Endothelial cell of umbilical vein (primary cell): ENCODE measurements around the gene LHPP. TPM values are rescaled to one million over a fixed set of nuclear protein-coding genes. Genes with fewer than 3 reads are reported as not detected.

Experiments
- BruUV-seq: library from RNA; stranded (reverse); fragments of 400-500 nt; replicated peaks from 2 replicates; lab custom pipeline; 2021; lab: Mats Ljungman, UMichigan
- CTCF ChIA-PET: fragments of 300-600, 350-600 bp; sonication (Branson Sonifier 250); formaldehyde crosslinking; loops from one replicate; lab custom pipeline; 2021; ENCODE audit warnings: antibody characterized with exemption, inconsistent platforms; lab: Charles Lee
- POLR2A ChIA-PET: fragments of 300-600, 350-600 bp; sonication (Branson Sonifier 250); formaldehyde crosslinking; loops from one replicate; lab custom pipeline; 2021; ENCODE audit warnings: antibody characterized with exemption, inconsistent platforms; lab: Charles Lee
- DNase-seq: peaks from one replicate; pipeline ENCODE4 v3.0.0-alpha.2; 2011; ENCODE audit warnings: low read depth, low spot score
- FAIRE-seq: peaks from 2 replicates; lab custom pipeline; 2011; peaks lifted over from hg19 to GRCh38; lab: Jason Lieb, UNC
- H2AFZ ChIP-seq: 2 replicates; pipeline ENCODE4 v1.6.0; 2012; ENCODE audit warnings: low read depth, low read length, control low read depth, inconsistent platforms
- H3K27ac ChIP-seq: 2 replicates; pipeline ENCODE4 v1.5.1; 2011; ENCODE audit warnings: low read depth, mild to moderate bottlenecking, control low read depth, low read length, moderate library complexity; ENCODE audit not compliant: insufficient read depth
- H3K27me3 ChIP-seq, 2 experiments: 2 replicates each; pipeline versions ENCODE4 v1.6.0 to v1.6.1; 2011; ENCODE audit warnings: low read length in 2 of 2, mixed read lengths in 1 of 2; ENCODE audit not compliant: control insufficient read depth in 2 of 2, insufficient read depth in 2 of 2
- H3K36me3 ChIP-seq, 2 experiments: 2 replicates in 1 of 2; 3 replicates in 1 of 2; pipeline ENCODE4 v1.5.1; 2011; ENCODE audit warnings: low read length in 2 of 2, mild to moderate bottlenecking in 1 of 2, moderate library complexity in 1 of 2; ENCODE audit not compliant: control insufficient read depth in 2 of 2, insufficient read depth in 2 of 2; ENCODE audit errors: extremely low read depth in 1 of 2
- H3K4me1 ChIP-seq: 3 replicates; pipeline ENCODE4 v1.5.1; 2011; ENCODE audit warnings: mild to moderate bottlenecking, low read length; ENCODE audit not compliant: control insufficient read depth, insufficient read depth; ENCODE audit errors: extremely low read depth
- H3K4me2 ChIP-seq: 2 replicates; pipeline ENCODE4 v1.6.1; 2011; ENCODE audit warnings: low read length, control low read depth, mixed read lengths; ENCODE audit not compliant: insufficient read depth
- H3K4me3 ChIP-seq, 3 experiments: fragments of 200-600 bp in 1 of 3; sonication (generic), shearing (Covaris generic) in 1 of 3; replicated peaks in 1 of 3; 2 replicates each; pipeline ENCODE4 v1.5.1; 2011 to 2016; ENCODE audit warnings: control low read depth in 3 of 3, low read length in 3 of 3, mild to moderate bottlenecking in 2 of 3, inconsistent platforms in 1 of 3, low read depth in 1 of 3, moderate library complexity in 1 of 3; ENCODE audit not compliant: insufficient read depth in 1 of 3
- H3K79me2 ChIP-seq: 2 replicates; pipeline ENCODE4 v1.6.0; 2012; ENCODE audit warnings: low read length, inconsistent platforms; ENCODE audit not compliant: control insufficient read depth, insufficient read depth
- H3K9ac ChIP-seq: replicated peaks from 2 replicates; pipeline ENCODE3; 2011; ENCODE audit warnings: low read length, control low read depth; ENCODE audit not compliant: insufficient read depth; ENCODE audit errors: extremely low read depth
- H3K9me1 ChIP-seq: replicated peaks from 3 replicates; pipeline ENCODE4 v1.6.0; 2011; ENCODE audit warnings: mild to moderate bottlenecking, low read length; ENCODE audit not compliant: control insufficient read depth, insufficient read depth; ENCODE audit errors: extremely low read depth
- H3K9me3 ChIP-seq: replicated peaks from 2 replicates; pipeline ENCODE4 v1.5.1; 2012; ENCODE audit warnings: low read length, inconsistent platforms; ENCODE audit not compliant: control insufficient read depth, insufficient read depth
- H4K20me1 ChIP-seq: replicated peaks from 2 replicates; pipeline ENCODE3; 2011; ENCODE audit warnings: mild to moderate bottlenecking, low read length; ENCODE audit not compliant: control insufficient read depth, insufficient read depth; ENCODE audit errors: extremely low read depth
- GATA2 ChIP-seq: IDR thresholded peaks from 2 replicates; pipeline ENCODE4 v1.7.0; 2011; ENCODE audit warnings: low read depth, mild to moderate bottlenecking, moderate library complexity, mixed read lengths, low read length; ENCODE audit not compliant: insufficient read length, insufficient read depth
- JUN ChIP-seq: IDR thresholded peaks from 2 replicates; pipeline ENCODE4 v1.6.1; 2011; ENCODE audit warnings: borderline replicate concordance, low read depth; ENCODE audit not compliant: insufficient read length, insufficient read depth
- POLR2A ChIP-seq: IDR thresholded peaks from 2 replicates; pipeline ENCODE4 v1.6.1; 2012; ENCODE audit warnings: low read depth, mild to moderate bottlenecking, control low read depth, low read length
- POLR2AphosphoS5 ChIP-seq: IDR thresholded peaks from 2 replicates; pipeline ENCODE4 v1.6.1; 2012; ENCODE audit warnings: low read depth, mild to moderate bottlenecking, control low read depth, low read length, moderate library complexity; ENCODE audit not compliant: insufficient read depth
- dilution Hi-C: fragments of 300-500 bp; cut with MboI; formaldehyde crosslinking; loops from one replicate; pipeline ENCODE4 v1.15.0; 2019; ENCODE audit warnings: low sequenced_read_pairs; ENCODE audit not compliant: extremely low pct_ligation_motif_present
- intact Hi-C: fragments of 100-400 bp; cut with micrococcal nuclease; formaldehyde crosslinking; loops from one replicate; pipeline ENCODE4 v1.10.0; 2022
- polyA plus RNA-seq, 4 experiments: library from polyadenylated mRNA; depleted of rRNA in 3 of 4; stranded (reverse) in 3 of 4; unstranded in 1 of 4; fragments of >200 nt; gene quantifications; 2 replicates each; pipeline versions ENCODE4 v1.2.1 to v1.2.3, GENCODE V29; 2011 to 2012; ENCODE audit warnings: missing spikeins in 1 of 4
- total RNA-seq: library from RNA; stranded (reverse); gene quantifications from 2 replicates; pipeline ENCODE4 v1.2.3, GENCODE V29; 2021
- TF ChIP-seq, protein P1 (sequence below): IDR thresholded peaks from 2 replicates; pipeline ENCODE4 v1.6.1; 2011; ENCODE audit not compliant: insufficient read depth, insufficient read length
- TF ChIP-seq, protein P2 (sequence below), 2 donors: IDR thresholded peaks; 1 replicate in 1 of 2; 2 replicates in 1 of 2; pipeline ENCODE4 v1.5.1; 2011; ENCODE audit warnings: low read length in 2 of 2, mild to moderate bottlenecking in 2 of 2, moderate library complexity in 2 of 2, control low read depth in 1 of 2, inconsistent platforms in 1 of 2, low read depth in 1 of 2; ENCODE audit not compliant: insufficient read depth in 1 of 2; ENCODE audit errors: extremely low read depth in 1 of 2

Gene LHPP
- total and polyA plus RNA-seq, 2 donors (not counting 3 experiments of a cell fraction or from before 2014, with no cell fraction given), result 5.8 to 11.2 TPM

DNA sequence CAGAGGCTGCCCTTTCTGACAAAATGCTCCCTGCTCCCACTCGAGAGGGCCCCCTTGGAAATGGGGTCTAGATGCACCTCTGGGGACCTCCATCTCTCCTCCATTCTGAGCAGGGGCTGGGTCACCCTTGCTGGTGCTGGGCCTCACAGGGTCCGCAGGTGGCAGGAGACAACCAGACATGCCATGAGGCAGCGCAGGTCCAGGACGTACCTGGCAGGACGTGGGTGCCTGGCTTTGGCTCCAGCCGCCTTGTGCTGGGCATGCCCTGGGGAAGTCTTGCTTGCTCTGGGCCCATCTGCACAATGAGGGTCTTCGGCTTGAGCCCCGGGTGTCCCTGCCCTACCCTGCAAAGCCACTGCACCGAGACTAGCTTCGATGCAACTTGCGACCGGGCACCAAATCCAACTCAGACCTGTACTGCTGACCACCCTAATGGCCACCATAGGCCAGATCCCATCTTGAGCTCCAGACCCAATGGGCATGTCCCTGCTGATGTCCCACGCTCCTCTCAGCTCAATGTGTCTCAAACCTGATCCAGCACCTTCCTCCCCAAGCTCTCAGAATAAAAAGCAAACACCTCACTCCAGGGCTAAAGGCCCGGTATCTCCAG is 175.6 kb downstream of the LHPP start:
- FAIRE-seq (no peak), DNase-seq (no peak)
- Histone ChIP-seq H2AFZ (no peak overlapping the region), H3K9ac (no peak overlapping the region), H3K27me3 (no peaks in the 10 kb centered on the region), H3K4me3 (no peak overlapping the region), H4K20me1 (no peaks in the 10 kb centered on the region), H3K79me2 (no peaks in the 10 kb centered on the region), H3K36me3 (no peaks in the 10 kb centered on the region), H3K9me3 (no peaks in the 10 kb centered on the region), H3K4me1 (no peaks in the 10 kb centered on the region), H3K4me2 (no peak overlapping the region), H3K27ac (no peak overlapping the region), H3K9me1 (no peaks in the 10 kb centered on the region)
- no TSS peak for BruUV-seq
- dilution Hi-C loops (no loop called here), intact Hi-C loops (no loop called here)
- ChIA-PET POLR2A (no interaction called here), CTCF (interaction anchor here (0.7 to 0.9 kb wide), 2 partner anchors 9 to 82 kb away, joined by 3 read pairs; no protein-coding TSS in a partner anchor)
- TF ChIP-seq, protein P1, sequence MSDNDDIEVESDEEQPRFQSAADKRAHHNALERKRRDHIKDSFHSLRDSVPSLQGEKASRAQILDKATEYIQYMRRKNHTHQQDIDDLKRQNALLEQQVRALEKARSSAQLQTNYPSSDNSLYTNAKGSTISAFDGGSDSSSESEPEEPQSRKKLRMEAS, result no peak
- TF ChIP-seq POLR2A, result no peak
- TF ChIP-seq, protein P2, sequence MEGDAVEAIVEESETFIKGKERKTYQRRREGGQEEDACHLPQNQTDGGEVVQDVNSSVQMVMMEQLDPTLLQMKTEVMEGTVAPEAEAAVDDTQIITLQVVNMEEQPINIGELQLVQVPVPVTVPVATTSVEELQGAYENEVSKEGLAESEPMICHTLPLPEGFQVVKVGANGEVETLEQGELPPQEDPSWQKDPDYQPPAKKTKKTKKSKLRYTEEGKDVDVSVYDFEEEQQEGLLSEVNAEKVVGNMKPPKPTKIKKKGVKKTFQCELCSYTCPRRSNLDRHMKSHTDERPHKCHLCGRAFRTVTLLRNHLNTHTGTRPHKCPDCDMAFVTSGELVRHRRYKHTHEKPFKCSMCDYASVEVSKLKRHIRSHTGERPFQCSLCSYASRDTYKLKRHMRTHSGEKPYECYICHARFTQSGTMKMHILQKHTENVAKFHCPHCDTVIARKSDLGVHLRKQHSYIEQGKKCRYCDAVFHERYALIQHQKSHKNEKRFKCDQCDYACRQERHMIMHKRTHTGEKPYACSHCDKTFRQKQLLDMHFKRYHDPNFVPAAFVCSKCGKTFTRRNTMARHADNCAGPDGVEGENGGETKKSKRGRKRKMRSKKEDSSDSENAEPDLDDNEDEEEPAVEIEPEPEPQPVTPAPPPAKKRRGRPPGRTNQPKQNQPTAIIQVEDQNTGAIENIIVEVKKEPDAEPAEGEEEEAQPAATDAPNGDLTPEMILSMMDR (IDR thresholded peaks at IDR 0.05; ENCODE audit: extremely low read depth in 1 of 2, insufficient read depth in 1 of 2, low read depth in 1 of 2, low read length in 2 of 2), result no peak

DNA sequence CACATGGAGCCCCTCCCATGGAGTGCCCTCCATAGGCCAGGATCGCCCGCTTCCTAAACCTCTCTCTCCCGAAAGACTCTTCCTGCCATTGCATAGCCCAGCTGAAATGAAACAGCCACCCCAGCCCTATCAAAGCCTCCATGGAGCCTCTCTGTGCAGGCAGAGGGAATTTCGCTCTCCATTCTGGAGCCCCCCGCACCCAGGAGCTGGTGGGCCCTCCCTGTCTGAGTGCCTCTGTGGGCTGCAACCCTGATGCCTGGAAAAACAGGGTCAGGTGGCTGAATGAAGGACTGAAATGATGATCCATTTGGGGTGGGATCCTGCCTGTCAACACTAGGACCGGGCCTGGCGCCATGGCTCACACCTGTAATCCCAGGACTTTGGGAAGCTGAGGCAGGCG is 176.1 kb downstream of the LHPP start:
- ChIA-PET CTCF (interaction anchor here (0.7 to 0.9 kb wide), 2 partner anchors 9 to 81 kb away, joined by 3 read pairs; no protein-coding TSS in a partner anchor), POLR2A (no interaction called here)
- H3K4me2 ChIP-seq, result no peak overlapping the region
- H3K4me3 ChIP-seq, result no peak overlapping the region
- no TSS peak for BruUV-seq
- DNase-seq (no peak), FAIRE-seq (no peak)
- H3K36me3 ChIP-seq, result no peaks in the 10 kb centered on the region
- no peaks in the 10 kb centered on the region for H3K9me3 ChIP-seq
- H3K27me3 ChIP-seq, result no peaks in the 10 kb centered on the region
- no peak overlapping the region for H3K27ac ChIP-seq
- TF ChIP-seq, protein P1, result no peak
- TF ChIP-seq GATA2 (no peak), POLR2AphosphoS5 (no peak), POLR2A (no peak), JUN (no peak)
- intact Hi-C loops (no loop called here), dilution Hi-C loops (no loop called here)
- H3K4me1 ChIP-seq, result no peaks in the 10 kb centered on the region
- H3K9ac ChIP-seq, result no peak overlapping the region
- H3K79me2 ChIP-seq, result no peaks in the 10 kb centered on the region
- H4K20me1 ChIP-seq, result no peaks in the 10 kb centered on the region
- H3K9me1 ChIP-seq, result no peaks in the 10 kb centered on the region
- no peak overlapping the region for H2AFZ ChIP-seq
